HepG2 (cell line): ENCODE measurements around the gene ESAM. TPM values are rescaled to one million over a fixed set of nuclear protein-coding genes. Genes with fewer than 3 reads are reported as not detected.
A peak's percentile ranks its signal among the peaks of the same experiment; 100 is the strongest.

ENCODE experiments used
- BRCA1 ChIP-seq: sonication (generic); formaldehyde crosslinking; IDR thresholded peaks from 2 replicates; pipeline ENCODE4 v1.4.0; 2020; ENCODE audit warnings: missing genetic modification reagents
- BRF2 ChIP-seq: sonication (generic); formaldehyde crosslinking; IDR thresholded peaks from 2 replicates; pipeline ENCODE4 v1.8.1; 2022; ENCODE audit warnings: mild to moderate bottlenecking, missing genetic modification reagents
- CHCHD3 ChIP-seq: sonication (generic); formaldehyde crosslinking; IDR thresholded peaks from 2 replicates; pipeline ENCODE4 v1.8.0; 2022; ENCODE audit warnings: mild to moderate bottlenecking, missing genetic modification reagents, moderate library complexity
- CHD4 ChIP-seq: fragments of 200-600 bp; sonication (generic); IDR thresholded peaks from 2 replicates; pipeline ENCODE4 v1.7.0; 2017; ENCODE audit warnings: mild to moderate bottlenecking, low read length, borderline replicate concordance
- EZH2 ChIP-seq: conservative IDR thresholded peaks from 2 replicates; pipeline ENCODE4 v1.6.1; 2012; ENCODE audit warnings: mild to moderate bottlenecking, low read depth, low read length, moderate library complexity
- FOSL2 ChIP-seq: sonication (generic); formaldehyde crosslinking; IDR thresholded peaks from 2 replicates; pipeline ENCODE4 v1.4.0; 2020; ENCODE audit warnings: missing genetic modification reagents
- GPN1 ChIP-seq: sonication (generic); formaldehyde crosslinking; IDR thresholded peaks from 2 replicates; pipeline ENCODE4 v1.5.1; 2020; ENCODE audit warnings: missing genetic modification reagents, borderline replicate concordance
- HIVEP1 ChIP-seq: sonication (generic); formaldehyde crosslinking; IDR thresholded peaks from 2 replicates; pipeline ENCODE4 v1.4.0; 2020; ENCODE audit warnings: mild to moderate bottlenecking, missing genetic modification reagents
- HNRNPLL ChIP-seq: fragments of 200-400 bp; formaldehyde crosslinking; IDR thresholded peaks from 2 replicates; pipeline ENCODE4 v1.6.1; 2017; ENCODE audit warnings: mild to moderate bottlenecking, low read depth, low read length; ENCODE audit not compliant: poor library complexity, severe bottlenecking
- HNRNPUL1 ChIP-seq: fragments of 200-400 bp; formaldehyde crosslinking; IDR thresholded peaks from 2 replicates; pipeline ENCODE4 v1.6.1; 2017; ENCODE audit warnings: low read depth, mild to moderate bottlenecking, low read length, moderate library complexity
- KLF13 ChIP-seq: sonication (generic); formaldehyde crosslinking; IDR thresholded peaks from 2 replicates; pipeline ENCODE4 v1.4.0; 2020; ENCODE audit warnings: mild to moderate bottlenecking, missing genetic modification reagents
- KLF15 ChIP-seq: sonication (generic); formaldehyde crosslinking; IDR thresholded peaks from 2 replicates; pipeline ENCODE4 v1.8.1; 2023; ENCODE audit warnings: borderline replicate concordance, mild to moderate bottlenecking, inconsistent platforms, missing genetic modification reagents, mixed read lengths
- MYPOP ChIP-seq: sonication (generic); formaldehyde crosslinking; IDR thresholded peaks from 2 replicates; pipeline ENCODE4 v1.8.1; 2023; ENCODE audit warnings: mild to moderate bottlenecking, moderate library complexity, missing genetic modification reagents
- PHF21A ChIP-seq: sonication (generic); formaldehyde crosslinking; IDR thresholded peaks from 2 replicates; pipeline ENCODE4 v1.5.0; 2020; ENCODE audit warnings: mild to moderate bottlenecking, missing genetic modification reagents
- SCMH1 ChIP-seq: sonication (generic); formaldehyde crosslinking; IDR thresholded peaks from 2 replicates; pipeline ENCODE4 v1.9.0; 2021; ENCODE audit warnings: missing genetic modification reagents, mild to moderate bottlenecking, borderline replicate concordance
- SIN3B ChIP-seq: fragments of 150-350 bp; IDR thresholded peaks from 2 replicates; pipeline ENCODE4 v1.6.1; 2014; ENCODE audit warnings: low read length
- USF2 ChIP-seq, 2 experiments: sonication (generic) in 1 of 2; formaldehyde crosslinking in 1 of 2; IDR thresholded peaks; 2 replicates each; pipeline versions ENCODE4 v1.5.1 to v1.6.1; 2011 to 2020; ENCODE audit warnings: borderline replicate concordance in 1 of 2, low read depth in 1 of 2, low read length in 1 of 2, mild to moderate bottlenecking in 1 of 2, missing genetic modification reagents in 1 of 2, moderate library complexity in 1 of 2
- ZBTB2 ChIP-seq: sonication (generic); formaldehyde crosslinking; IDR thresholded peaks from 2 replicates; pipeline ENCODE4 v1.8.0; 2022; ENCODE audit warnings: low read depth, missing genetic modification reagents
- ZBTB7B ChIP-seq: sonication (generic); formaldehyde crosslinking; IDR thresholded peaks from 2 replicates; pipeline ENCODE4 v1.4.0; 2020; ENCODE audit warnings: missing genetic modification reagents
- ZBTB8A ChIP-seq: sonication (generic); formaldehyde crosslinking; IDR thresholded peaks from 2 replicates; pipeline ENCODE4 v1.4.0; 2020; ENCODE audit warnings: mild to moderate bottlenecking, low read depth, missing genetic modification reagents, borderline replicate concordance
- ZNF350 ChIP-seq: sonication (generic); formaldehyde crosslinking; IDR thresholded peaks from 2 replicates; pipeline ENCODE4 v1.4.0; 2020; ENCODE audit warnings: mild to moderate bottlenecking, low read depth, missing genetic modification reagents, borderline replicate concordance
- ZNF607 ChIP-seq: sonication (generic); formaldehyde crosslinking; IDR thresholded peaks from 2 replicates; pipeline ENCODE4 v1.5.1; 2020; ENCODE audit warnings: missing genetic modification reagents, mild to moderate bottlenecking, borderline replicate concordance
- ZNF674 ChIP-seq: sonication (generic); formaldehyde crosslinking; IDR thresholded peaks from 2 replicates; pipeline ENCODE4 v1.5.0; 2020; ENCODE audit warnings: low read depth, mild to moderate bottlenecking, missing genetic modification reagents
- polyA plus RNA-seq, 8 experiments: library from polyadenylated mRNA; depleted of rRNA in 3 of 8; stranded (reverse) in 7 of 8; unstranded in 1 of 8; fragments of >200 nt; fragmentation: Illumina TruSeq in 4 of 8; extraction: Trizol in 4 of 8; gene quantifications; 2 replicates each; pipeline versions ENCODE4 v1.2.1 to v1.2.3, GENCODE V29; 2011 to 2016; ENCODE audit warnings: low read depth in 4 of 8, missing spikeins in 1 of 8, mixed read lengths in 1 of 8; ENCODE audit not compliant: insufficient read depth in 1 of 8
- total RNA-seq, 5 experiments: library from RNA; depleted of rRNA; stranded (reverse); fragments of >200 nt; fragmentation: Illumina TruSeq; extraction: Trizol; gene quantifications; 2 replicates each; pipeline ENCODE4 v1.2.3, GENCODE V29; 2016; ENCODE audit warnings: low read depth in 1 of 5

Gene ESAM
- total and polyA plus RNA-seq, 2 of the 13 experiments (the other 11 are each of a cell fraction or from before 2014, with no cell fraction given): 1.2 to 6.8 TPM

- TF ChIP-seq HNRNPUL1: no peak
- no peak for TF ChIP-seq SIN3B
- no peak for TF ChIP-seq ZBTB2
- no peak for TF ChIP-seq KLF13 (CRISPR knock-in tag)
- TF ChIP-seq ZBTB8A: no peak
- no peak for TF ChIP-seq FOSL2 (CRISPR knock-in tag)
- no peak for TF ChIP-seq GPN1
- no peak for TF ChIP-seq BRCA1
- TF ChIP-seq HIVEP1 (CRISPR knock-in tag): no peak
- no peak for TF ChIP-seq CHCHD3
- TF ChIP-seq USF2 (IDR thresholded peaks at IDR 0.05; ENCODE audit: low read depth, low read length): no peak
- no peak for TF ChIP-seq USF2 (CRISPR knock-in tag; IDR thresholded peaks at IDR 0.05; ENCODE audit: borderline replicate concordance)
- no peak for TF ChIP-seq CHD4
- 0 out of 2 replicates have a peak, but pooled peaks have one; percentile 38 for TF ChIP-seq ZBTB7B (CRISPR knock-in tag)
- TF ChIP-seq HNRNPLL: peak; percentile 53
- no peak for TF ChIP-seq ZNF674
- TF ChIP-seq PHF21A (CRISPR knock-in tag): peak; percentile 24; the same call in 1 of the 2 replicates
- TF ChIP-seq ZNF607 (CRISPR knock-in tag): no peak
- no peak for TF ChIP-seq ZNF350 (CRISPR knock-in tag)
- TF ChIP-seq MYPOP (CRISPR knock-in tag): peak; percentile 68; the same call in 1 of the 2 replicates
- peak; percentile 64 for TF ChIP-seq EZH2
- no peak for TF ChIP-seq KLF15 (CRISPR knock-in tag)
- TF ChIP-seq BRF2 (CRISPR knock-in tag): no peak
- no peak for TF ChIP-seq SCMH1 (CRISPR knock-in tag)
These were observed 44.1 kb downstream of the ESAM start (continued) for GRCh38 chr11:124717786-124718651.
